Measurements from ENCODE around the gene APOF. TPM values are rescaled to one million over a fixed set of nuclear protein-coding genes. Genes with fewer than 3 reads are reported as not detected.

APOF gene
- total RNA-seq, 1 experiment from 2014 or later, result not detected

GRCh38 chr12:56351325-56351724 is 11.3 kb downstream of the APOF start:
- H3K27me3 ChIP-seq (ENCODE audit: insufficient read depth, low read length), result no peaks in the 10 kb centered on the region
- Mint-ChIP-seq H3K4me1 (no peaks in the 10 kb centered on the region), H3K36me3 (ENCODE audit: insufficient read depth in 1 of 3, low read depth in 3 of 3) (peaks cover 19 to 82% (median 73%) of the 10 kb centered on the region in 3 experiments; a peak in 6 of 7 replicates), H3K27ac (no peak overlapping the region), H3K9me3 (no peaks in the 10 kb centered on the region), H3K27me3 (ENCODE audit: low read depth) (no peaks in the 10 kb centered on the region), H3K4me3 (no peak overlapping the region)
- H4K5ac ChIP-seq (ENCODE audit: insufficient read length, low read depth, low read length), result no peak overlapping the region
- no peaks in the 10 kb centered on the region for H3K4me1 ChIP-seq (ENCODE audit: insufficient read depth, low read length)
- no peaks in the 10 kb centered on the region for H3K9me3 ChIP-seq (ENCODE audit: control insufficient read depth, low read depth, low read length)
- no peak overlapping the region for H3K4ac ChIP-seq (ENCODE audit: low read depth, low read length)
- H2AK5ac ChIP-seq (ENCODE audit: insufficient read length, low read length), result no peak overlapping the region
- no peak overlapping the region for H2BK12ac ChIP-seq (ENCODE audit: insufficient read length, low read depth, low read length)
- H3K79me1 ChIP-seq (ENCODE audit: insufficient read depth, low read depth, low read length, poor library complexity, severe bottlenecking), result no peaks in the 10 kb centered on the region
- no peaks in the 10 kb centered on the region for H3K79me2 ChIP-seq (ENCODE audit: insufficient read depth, low read length)
- H3K23me2 ChIP-seq (ENCODE audit: insufficient read length, low read depth, low read length, poor library complexity, severe bottlenecking), result no peaks in the 10 kb centered on the region
- no peak overlapping the region for H3K23ac ChIP-seq (ENCODE audit: insufficient read length, low read depth, low read length)
- no peak overlapping the region for H3K9ac ChIP-seq (ENCODE audit: extremely low read depth, insufficient read length, low read length)
- H2BK5ac ChIP-seq (ENCODE audit: insufficient read length, low read length), result no peak overlapping the region
- no peak overlapping the region for H2BK120ac ChIP-seq (ENCODE audit: low read depth, low read length, poor library complexity, severe bottlenecking)
- no peak overlapping the region for H3T11ph ChIP-seq (ENCODE audit: low read length)
- no CpG with 5 or more reads among the region's 2 CpGs for WGBS (ENCODE audit: extremely low coverage, insufficient read length, low lambda C conversion rate)
- H3K4me2 ChIP-seq (ENCODE audit: insufficient read depth, insufficient read length, low read length), result no peak overlapping the region
- no peak overlapping the region for H3K27ac ChIP-seq (ENCODE audit: insufficient read length, low read depth, low read length)
- no peak for DNase-seq
- no peak overlapping the region for H4K8ac ChIP-seq (replicated peaks; ENCODE audit: insufficient read length, low read depth, low read length)
- H2BK15ac ChIP-seq (ENCODE audit: low read depth, low read length), result no peak overlapping the region
- H3K18ac ChIP-seq (ENCODE audit: insufficient read length, low read depth, low read length), result no peak overlapping the region
- H4K20me1 ChIP-seq (ENCODE audit: control insufficient read depth, insufficient read depth, insufficient read length), result no peaks in the 10 kb centered on the region
- no peak overlapping the region for H3K14ac ChIP-seq (ENCODE audit: insufficient read depth, low read length)
- H4K91ac ChIP-seq (ENCODE audit: insufficient read length, low read depth, low read length), result no peak overlapping the region
- H2AFZ ChIP-seq (ENCODE audit: low read length), result no peak overlapping the region
- TF ChIP-seq CTCF (conservative IDR thresholded peaks at IDR 0.05), result no peak
- H2BK20ac ChIP-seq (ENCODE audit: low read depth, low read length, poor library complexity, severe bottlenecking), result no peak overlapping the region
- no peak overlapping the region for H3K56ac ChIP-seq (ENCODE audit: insufficient read length, low read depth, low read length)
